ENCODE data around the gene MEIS1. TPM values are rescaled to one million over a fixed set of nuclear protein-coding genes. Genes with fewer than 3 reads are reported as not detected.

Gene MEIS1
- total and polyA plus RNA-seq, 2 experiments from 2014 or later = 0.16 to 0.28 TPM

- TF ChIP-seq ZNF462 (CRISPR knock-in tag; IDR thresholded peaks at IDR 0.05) = no peak
- no peak for TF ChIP-seq JUNB (IDR thresholded peaks at IDR 0.05; ENCODE audit: unreplicated experiment)
- TF ChIP-seq CTCF (conservative IDR thresholded peaks at IDR 0.05; ENCODE audit: low read depth in 2 of 2) = no peak
- no peak for TF ChIP-seq CREB1 (CRISPR knock-in tag; IDR thresholded peaks at IDR 0.05; ENCODE audit: low read depth)
- no peak for TF ChIP-seq POLR2AphosphoS5 (IDR thresholded peaks at IDR 0.05; ENCODE audit: low read depth)
- TF ChIP-seq EZH2 (IDR thresholded peaks at IDR 0.05; ENCODE audit: low read depth, unreplicated experiment) = no peak
- TF ChIP-seq ETS1 (IDR thresholded peaks at IDR 0.05) = no peak
These were observed 126.8 kb downstream of the MEIS1 start (continued) for GRCh38 chr2:66561645-66562303.
